UCSD-AML1 (cell line): ENCODE data around the gene COQ9.
"Not testable (repeated sequence)": the region's sequence is repeated elsewhere in the genome, so short reads cannot be mapped to it uniquely, and the experiment has no call there.

ENCODE experiments used
- DNase-seq: peaks from one replicate; lab custom pipeline; 2025; ENCODE audit not compliant: unreplicated experiment; lab: John Stamatoyannopoulos, UW

Gene COQ9

DNA sequence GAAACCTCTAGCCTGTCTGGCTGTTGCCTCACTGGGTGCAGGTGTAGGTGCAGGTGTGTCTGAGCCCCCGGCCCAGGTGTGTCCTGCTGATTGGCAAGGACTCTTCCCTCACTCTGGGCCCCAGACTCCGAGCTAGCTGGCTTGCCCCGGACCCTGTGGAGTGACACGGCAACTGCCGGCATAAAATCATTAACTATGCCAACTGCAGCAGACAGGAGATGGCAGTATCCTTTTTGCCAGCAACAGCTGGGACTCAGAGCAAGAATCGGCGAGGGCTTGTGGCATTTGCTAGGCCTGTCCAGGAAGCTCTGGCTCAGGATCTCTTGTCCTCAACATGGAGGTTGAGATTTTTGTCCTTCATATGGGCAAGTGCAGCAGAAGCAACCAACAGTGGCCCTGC, 20.9 kb upstream of the COQ9 start:
- no peak for DNase-seq

DNA sequence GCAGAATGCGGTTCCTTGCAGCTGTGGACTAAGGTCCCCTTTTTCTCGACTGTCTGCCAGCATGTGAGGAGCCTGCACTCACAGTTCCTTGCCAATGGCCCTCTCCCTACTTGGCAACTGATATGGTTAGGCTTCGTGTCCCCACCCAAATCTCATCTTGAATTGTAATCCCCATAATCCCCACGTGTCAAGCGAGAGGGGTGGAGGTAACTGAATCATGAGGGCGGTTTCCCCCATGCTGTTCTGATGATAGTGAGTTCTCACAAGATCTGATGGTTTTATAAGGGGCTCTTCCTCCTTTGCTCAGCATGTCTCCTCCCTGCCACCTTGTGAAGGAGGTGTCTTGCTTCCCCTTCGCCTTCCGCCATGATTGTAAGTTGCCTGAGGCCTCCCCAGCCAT, 20.0 kb upstream of the COQ9 start:
- no peak for DNase-seq

DNA sequence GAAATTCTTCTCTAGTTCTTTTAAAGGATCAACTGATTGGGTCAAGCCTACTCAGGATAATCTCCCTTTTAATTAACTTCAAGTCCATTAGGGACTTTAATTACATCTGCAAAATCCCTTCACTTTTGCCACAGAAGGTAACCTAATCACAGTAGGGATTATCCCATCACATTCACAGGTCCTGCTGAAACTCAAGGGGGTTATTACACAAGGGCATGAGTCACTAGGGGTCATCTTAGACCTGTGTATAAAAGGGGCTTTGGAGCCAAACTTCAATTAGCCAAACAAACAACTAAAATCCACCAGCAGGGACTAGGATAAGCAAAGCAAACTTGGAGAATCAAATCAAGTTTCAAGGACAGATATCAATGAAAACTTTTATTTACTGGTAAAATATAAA, 19.5 kb upstream of the COQ9 start:
- DNase-seq, result no peak

DNA sequence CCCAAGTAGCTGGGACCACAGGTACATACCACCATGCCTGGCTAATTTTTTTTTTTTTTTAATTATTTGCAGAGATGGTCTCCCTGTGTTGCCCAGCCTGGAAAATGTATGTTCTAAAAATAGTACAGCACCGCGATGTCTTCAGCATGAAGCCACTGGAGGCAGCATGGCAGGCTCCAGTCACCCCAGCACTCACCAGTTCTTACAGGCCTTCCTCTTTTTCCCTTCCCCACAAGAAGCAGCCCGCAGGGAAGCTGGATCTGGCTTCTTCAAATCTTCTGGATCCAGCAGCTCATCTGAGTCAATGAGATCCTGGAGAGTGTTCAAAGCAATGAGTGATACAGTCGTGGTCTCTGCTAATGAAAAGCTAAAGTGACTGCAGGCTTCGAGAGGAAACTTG, 16.3 kb upstream of the COQ9 start:
- no peak for DNase-seq

DNA sequence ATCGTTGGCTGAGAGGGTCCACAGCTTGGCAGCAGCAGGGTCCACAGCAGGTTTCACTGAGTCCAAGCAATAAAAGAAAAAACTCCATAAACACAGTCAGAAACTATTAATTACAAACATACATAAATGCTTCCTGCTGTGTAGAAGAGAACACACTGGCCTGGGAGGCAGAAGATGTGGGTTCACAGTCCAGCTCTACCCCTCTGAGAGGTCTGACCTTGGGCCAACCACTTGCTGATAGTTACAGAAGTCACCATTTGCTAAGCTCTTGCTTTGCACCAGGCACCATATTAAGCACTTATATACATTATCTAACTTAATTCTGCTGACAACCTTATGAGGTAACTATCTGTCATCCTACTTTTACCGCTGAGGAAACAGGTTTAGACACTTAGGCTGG, 14.8 kb upstream of the COQ9 start:
- DNase-seq, result no peak

DNA sequence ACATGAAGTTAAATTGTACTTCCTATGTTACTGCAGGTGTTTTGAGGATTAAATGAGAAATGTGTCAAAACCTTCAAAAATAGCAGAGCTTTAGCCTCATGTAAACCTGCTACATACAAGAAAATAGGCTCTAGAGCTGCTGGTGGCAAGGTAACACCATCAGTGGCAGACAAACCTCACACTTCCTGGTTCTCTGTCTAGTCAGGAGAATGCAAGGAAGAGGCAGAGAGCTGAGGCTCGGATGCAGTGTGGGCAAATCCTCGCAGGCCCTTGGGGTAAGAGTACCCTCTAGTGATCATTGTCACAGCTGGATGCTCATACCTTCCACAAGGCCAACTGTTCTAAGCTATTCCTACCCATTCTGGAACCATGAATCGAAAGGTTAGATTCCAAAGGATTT, 14.3 kb upstream of the COQ9 start:
- DNase-seq, result no peak

DNA sequence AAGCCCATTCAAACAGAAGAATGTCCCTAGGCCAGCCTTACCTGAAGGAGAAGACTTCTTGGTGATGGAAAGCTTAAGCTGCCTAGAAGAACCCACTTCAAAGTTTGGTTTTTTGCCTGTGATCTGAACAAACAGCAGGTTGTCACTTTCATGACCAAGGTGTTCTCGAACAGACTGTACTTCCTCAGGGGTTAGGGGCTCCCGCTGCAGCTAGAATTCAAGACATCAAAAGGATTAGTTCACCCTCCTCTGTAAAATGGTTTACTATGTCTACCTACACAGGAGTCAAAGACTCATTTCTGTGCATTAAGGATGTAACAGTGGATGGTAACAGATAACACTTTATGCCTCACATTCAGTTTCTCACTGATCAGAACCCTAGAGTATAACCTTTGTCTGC, 13.3 kb upstream of the COQ9 start:
- DNase-seq, result no peak

DNA sequence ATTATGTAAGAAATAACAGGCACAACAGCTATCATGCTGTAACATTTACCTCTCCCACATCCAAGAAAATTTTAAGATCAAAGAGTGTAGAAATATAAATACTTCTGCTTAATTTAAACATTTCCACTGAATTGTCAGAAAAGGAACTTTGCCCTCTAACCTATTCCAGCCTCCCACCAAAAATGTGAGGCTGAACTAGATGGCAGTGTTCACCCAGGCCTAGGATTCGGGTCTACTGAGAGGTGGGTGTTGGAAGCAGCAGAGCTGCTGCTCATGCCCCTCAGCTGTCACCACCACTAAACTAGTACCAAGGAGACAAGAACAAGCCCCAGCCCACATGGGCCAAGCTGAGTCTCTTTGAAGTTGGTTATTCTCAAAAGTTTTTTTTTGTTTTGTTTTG, 11.4 kb upstream of the COQ9 start:
- no peak for DNase-seq

DNA sequence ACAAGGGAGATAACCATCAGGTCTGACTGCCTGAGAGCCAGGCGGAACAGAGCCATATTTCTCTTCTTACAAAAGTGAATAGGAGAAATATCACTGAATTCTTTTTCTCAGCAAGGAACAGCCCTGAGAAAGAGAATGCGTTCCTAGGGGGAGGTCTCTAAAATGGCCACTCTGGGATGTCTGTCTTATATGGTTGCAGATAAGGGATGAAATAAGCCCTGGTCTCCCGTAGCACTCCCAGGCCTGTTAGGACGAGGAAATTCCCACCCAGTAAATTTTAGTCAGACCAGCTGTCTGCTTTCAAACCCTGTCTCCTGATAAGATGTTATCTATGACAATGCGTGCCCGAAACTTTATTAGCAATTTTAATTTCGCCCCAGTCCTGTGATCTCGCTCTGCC, 7.3 kb upstream of the COQ9 start:
- not testable (repeated sequence) for DNase-seq

DNA sequence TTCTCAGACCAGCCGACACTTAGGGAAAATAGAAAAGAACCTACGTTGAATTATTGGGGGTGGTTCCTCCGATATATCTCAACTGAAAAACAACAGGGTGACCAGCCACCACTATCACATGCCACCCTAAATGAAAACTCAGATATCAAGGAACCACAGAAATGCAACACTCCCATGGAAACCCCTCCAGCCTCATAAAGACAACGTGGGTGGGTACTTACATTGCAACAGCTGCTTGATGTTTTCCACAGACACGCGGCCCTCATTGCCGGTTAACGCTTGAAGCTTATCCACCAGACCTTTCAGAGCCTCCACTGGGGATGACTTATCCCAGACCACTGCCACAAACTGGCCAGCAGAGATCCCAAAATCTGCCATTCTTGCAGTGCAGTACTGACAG, 6.7 kb upstream of the COQ9 start:
- not testable (repeated sequence) for DNase-seq

DNA sequence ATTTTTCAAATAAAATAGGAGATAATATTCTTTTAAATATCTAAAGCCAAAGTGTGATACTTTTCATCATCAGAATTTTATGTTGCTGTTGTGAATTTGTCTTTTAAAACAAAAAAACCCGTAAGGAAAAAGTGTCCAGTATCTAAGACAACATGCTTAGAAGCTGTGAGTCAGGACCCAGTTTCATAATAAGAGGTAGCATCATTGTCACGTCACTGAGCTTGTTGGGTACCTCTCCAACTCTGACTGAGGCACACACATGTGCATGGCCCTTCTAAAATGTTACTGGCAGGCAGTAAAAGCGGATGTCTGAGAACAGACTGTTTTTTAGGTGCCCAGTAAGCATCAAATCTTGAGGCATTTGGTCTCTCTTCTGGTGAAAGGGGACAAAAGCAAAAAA, 2.6 kb upstream of the COQ9 start:
- DNase-seq, result no peak

DNA sequence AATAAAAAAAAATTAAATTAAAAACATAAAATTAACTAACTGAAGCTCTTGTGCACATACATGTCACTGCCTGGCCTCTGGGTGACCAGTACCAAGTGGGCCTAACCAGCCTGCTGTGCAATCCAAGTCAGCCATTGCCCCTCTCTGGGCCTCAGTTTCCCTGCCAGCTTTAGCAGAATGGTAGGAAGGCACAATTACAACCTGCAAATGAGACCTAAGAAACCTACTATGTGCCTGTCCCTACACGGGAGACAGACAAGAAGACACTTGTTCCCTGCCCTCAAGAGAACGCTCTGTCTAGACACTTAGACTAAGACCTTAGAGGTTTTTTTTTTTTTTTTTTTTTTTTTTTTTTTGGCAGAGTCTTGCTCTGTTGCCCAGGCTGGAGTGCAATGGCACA, 1.8 kb upstream of the COQ9 start:
- DNase-seq, result no peak

DNA sequence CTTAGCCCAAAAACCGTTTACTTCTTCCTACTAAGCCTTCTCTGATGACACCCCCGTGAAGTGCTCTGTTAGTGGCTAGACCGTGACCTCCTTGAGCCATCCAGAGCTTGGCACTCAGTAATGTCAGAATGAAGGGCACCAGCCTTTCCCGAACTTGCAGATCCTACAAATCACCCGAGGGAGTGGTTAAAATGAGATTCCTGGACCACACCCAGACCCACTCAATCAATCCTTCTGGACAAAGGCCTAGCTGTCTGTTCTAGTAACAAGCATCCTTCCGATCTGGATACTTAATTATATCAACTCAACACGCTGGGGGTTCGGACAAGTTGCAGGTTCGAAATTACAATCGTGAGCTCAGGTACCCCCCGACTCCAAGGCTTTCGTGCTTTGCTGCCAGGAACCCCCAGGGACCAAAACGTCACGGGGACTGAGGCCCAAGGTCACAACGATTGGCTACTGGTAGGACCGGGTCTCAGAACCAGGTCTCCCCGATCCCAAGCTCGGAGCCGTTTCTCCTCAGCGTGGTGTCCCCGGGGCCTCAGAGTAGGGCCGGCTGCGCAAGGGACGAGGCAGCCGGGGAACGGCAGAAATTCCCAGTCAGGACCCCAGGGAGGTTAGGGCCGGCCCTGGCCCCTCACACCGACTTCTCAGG, 621 bp upstream of the COQ9 start:
- peak; percentile 37 for DNase-seq

DNA sequence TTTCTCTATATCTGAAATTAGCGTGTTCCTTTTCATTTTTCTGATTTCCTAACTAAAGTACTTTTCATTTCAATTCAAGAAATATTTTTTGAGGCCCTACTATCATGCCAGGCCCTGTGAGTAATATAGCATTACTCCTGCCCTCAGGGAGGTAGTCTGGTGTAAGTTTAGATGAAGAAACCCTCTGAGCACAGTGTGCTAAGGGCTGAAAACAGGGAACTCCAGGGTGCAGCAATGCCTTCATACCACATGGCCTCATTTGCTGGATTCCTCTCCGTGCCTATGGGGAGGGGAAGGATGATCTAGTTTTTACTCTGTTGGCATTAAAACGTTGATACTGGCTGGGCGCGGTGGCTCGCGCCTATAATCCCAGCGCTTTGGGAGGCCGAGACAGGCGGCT, 4.7 kb downstream of the COQ9 start:
- no peak for DNase-seq

DNA sequence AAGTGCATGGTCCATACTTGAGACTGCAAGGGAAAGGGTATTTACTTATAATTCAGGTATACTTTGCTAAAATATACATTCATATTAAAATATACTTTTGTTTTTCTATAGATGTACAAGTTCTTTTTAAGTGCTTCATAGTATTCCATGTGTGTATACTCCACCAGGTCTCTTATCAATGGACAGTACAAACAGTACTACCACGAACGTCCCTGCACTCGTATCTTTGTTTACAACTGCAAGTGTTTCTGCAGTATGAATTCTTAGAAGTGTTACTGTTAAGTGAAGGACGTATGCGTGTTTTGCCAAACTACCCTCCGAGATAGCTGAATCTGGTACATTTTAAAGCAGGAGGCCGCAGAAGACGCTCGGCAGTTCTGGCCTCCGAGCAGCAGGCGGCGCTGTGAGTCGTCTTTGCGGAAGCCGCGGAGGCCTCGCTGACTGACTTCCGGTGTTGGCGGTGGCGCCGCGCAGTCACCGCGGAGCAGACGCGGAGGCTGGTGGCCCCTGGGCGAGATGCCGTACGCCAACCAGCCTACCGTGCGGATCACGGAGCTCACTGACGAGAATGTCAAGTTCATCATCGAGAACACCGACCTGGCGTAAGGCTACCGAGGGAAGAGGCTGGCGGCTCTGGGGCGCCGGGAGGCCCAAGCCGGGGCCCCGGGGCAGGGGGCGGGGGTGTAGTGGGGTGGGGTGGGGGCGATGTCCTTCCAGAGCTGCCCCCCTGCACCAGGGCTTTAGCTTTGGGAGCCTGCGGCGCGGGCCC, 15.1 kb downstream of the COQ9 start, which contains the start of gene POLR2C:
Gene POLR2C (plus strand): TSS at position 471 of the 769 bp plus-strand sequence. CDS start 46 bp downstream, at position 517.
- DNase-seq, result peak; percentile 88

DNA sequence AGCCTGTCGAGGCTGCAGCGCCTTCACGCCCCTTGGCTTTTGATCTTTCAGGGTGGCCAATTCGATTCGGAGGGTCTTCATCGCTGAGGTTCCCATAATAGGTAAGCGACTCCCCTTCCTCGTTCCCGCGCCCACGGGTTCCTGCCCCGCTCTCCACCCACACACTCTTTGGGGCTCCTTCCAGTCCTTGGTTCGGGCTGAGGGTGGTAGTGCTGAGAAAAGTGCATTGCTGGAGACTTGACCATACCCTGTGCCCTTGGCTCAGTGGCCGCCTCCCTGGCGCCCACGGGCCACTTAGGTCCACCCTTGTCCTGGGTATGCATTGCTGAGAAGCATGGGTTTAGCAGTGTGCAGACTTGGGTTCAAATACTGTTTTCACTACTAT, 15.7 kb downstream of the COQ9 start:
- DNase-seq, result no peak

DNA sequence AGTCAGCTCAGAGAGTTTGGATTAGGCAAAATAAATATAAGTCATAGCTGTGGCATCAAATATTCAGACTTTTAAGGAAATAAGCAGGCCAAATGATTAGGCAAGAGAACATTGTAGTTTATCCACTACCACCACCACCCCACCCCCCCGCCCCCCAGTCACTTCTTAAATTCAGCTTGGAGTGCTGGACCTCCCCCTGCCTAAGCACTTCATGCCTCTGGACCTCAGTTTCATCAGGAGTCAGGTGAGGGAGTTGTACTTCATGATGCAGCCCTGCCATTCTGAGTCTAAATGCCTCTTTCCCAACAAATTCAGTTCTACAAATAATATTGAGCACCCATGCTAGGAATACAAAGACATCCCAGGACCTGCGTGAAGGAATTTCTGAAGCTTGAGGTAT, 17.2 kb downstream of the COQ9 start:
- DNase-seq, result no peak

DNA sequence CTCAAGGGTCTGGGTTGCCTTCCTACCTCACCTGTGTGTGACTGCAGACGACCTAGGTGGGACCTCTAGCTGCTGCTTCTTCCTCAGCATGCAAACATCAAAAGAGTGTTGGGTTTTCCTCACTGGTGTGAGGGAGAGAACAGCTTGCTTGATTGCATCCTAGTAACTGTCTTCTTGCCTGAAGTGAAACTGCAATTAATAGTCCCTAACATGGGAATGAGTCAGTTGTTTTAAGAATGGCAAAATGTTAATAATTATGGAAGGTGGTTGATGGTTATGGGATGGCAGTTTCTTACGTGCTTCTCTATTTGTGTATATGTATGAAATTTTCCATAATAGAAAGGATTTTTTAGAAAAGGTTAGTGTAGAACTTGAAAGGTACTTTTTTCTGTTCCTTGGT, 21.1 kb downstream of the COQ9 start:
- no peak for DNase-seq

DNA sequence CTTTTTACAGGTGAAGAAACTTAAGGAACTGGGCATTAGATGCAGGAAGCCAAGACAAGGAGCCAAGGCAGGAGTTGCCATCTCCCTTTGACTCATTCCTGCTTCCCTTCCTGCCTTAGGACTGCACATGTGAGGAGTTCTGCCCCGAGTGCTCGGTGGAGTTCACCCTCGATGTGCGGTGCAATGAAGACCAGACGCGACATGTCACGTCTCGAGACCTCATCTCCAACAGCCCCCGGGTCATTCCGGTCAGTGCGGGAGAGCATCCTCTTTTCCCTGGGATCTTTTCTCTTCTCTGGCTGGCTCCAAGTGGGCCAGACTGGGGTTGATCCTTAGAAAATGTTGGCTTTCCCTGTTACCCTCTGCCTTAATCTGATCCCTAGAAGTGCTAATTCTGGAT, 21.8 kb downstream of the COQ9 start:
- DNase-seq, result no peak

DNA sequence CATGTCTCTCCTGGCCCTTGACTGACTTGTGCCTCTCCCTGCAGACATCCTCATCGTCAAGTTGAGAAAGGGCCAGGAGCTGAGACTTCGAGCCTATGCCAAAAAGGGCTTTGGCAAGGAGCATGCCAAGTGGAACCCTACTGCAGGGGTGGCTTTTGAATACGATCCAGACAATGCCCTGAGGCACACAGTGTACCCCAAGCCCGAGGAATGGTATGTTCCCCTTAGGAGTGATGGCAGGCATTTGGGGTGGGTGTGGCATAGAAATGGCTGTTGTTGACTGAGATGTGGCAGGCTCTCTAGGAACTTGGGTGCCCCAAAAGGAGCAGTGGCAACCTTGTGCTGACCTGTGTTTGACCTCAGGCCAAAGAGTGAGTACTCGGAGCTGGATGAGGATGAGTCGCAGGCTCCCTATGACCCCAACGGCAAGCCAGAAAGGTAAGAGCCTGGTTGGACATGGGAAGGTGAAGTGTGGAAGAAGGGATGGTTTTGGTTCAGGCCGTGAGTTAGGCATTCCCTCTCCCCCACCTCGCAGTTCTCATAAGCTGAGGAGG, 22.7 kb downstream of the COQ9 start:
- DNase-seq, result no peak

DNA sequence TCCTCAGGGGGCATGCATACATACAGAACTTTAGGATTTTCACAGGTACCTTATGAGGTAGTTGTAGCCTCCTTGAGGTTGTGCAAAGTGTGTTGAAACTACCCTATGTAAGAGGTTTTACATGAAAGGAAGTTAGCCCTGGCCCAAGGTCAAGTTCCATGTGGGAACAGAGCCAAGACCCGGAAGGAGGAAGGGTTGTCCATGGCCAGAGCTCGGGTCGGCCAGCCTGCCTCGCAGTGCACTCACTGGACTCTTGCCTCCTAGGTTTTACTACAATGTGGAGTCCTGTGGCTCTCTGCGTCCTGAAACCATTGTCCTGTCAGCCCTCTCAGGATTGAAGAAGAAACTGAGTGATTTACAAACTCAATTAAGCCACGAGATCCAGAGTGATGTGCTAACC, 23.4 kb downstream of the COQ9 start:
- DNase-seq, result no peak

DNA sequence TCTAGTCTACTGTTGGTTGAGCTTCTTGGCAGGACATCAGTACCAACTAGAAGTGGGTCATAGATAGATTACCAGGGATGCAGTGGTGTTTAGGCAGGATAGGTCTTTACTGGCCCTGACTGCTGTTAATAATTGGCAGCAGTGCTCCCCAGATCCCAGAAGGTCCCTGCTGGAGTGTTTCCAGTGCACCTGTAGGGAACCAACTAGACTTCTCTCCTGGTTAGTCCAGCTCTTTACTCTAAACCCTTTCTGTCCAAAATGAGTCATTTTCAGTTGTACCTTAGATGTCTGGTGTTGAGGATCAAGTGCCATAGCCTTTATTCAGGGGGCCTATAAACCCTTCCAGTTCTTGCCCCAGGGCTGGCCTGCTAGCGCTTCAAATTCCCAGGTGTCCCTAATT, 23.9 kb downstream of the COQ9 start:
- no peak for DNase-seq
